BJ (cell line): ENCODE results near the gene CAMSAP3. TPM values are rescaled to one million over a fixed set of nuclear protein-coding genes. Genes with fewer than 3 reads are reported as not detected.

Experiments
- CTCF ChIA-PET: fragments of 350-600 bp; formaldehyde crosslinking; extraction: SDS; loops from one replicate; lab custom pipeline; 2021; ENCODE audit warnings: antibody characterized with exemption, inconsistent platforms; lab: Yijun Ruan, JAX
- POLR2A ChIA-PET: fragments of 300-600 bp; sonication (Branson Sonifier 250); formaldehyde crosslinking; extraction: SDS; loops from one replicate; lab custom pipeline; 2021; ENCODE audit warnings: antibody characterized with exemption; lab: Charles Lee
- DNase-seq: peaks from one replicate; pipeline ENCODE4 v3.0.0-alpha.2; 2011; ENCODE audit warnings: low read depth
- H3K27me3 ChIP-seq: 2 replicates; pipeline ENCODE4 v1.6.0; 2011; ENCODE audit warnings: low read length; ENCODE audit not compliant: control insufficient read depth, insufficient read depth
- H3K36me3 ChIP-seq: 2 replicates; pipeline ENCODE4 v1.5.1; 2011; ENCODE audit warnings: low read length; ENCODE audit not compliant: control insufficient read depth, insufficient read depth
- H3K4me3 ChIP-seq: 2 replicates; pipeline ENCODE4 v1.5.1; 2011; ENCODE audit warnings: low read depth, mild to moderate bottlenecking, control low read depth, low read length
- CTCF ChIP-seq: IDR thresholded peaks from 2 replicates; pipeline ENCODE4 v1.5.1; 2011; ENCODE audit warnings: low read depth, mild to moderate bottlenecking, control low read depth, inconsistent platforms, low read length, moderate library complexity; ENCODE audit not compliant: insufficient read depth
- polyA plus RNA-seq: library from polyadenylated mRNA; depleted of rRNA; stranded (reverse); fragments of >200 nt; gene quantifications from 2 replicates; pipeline ENCODE4 v1.2.3, GENCODE V29; 2011

CAMSAP3 gene
- polyA plus RNA-seq, 1 experiment: not detected

DNA sequence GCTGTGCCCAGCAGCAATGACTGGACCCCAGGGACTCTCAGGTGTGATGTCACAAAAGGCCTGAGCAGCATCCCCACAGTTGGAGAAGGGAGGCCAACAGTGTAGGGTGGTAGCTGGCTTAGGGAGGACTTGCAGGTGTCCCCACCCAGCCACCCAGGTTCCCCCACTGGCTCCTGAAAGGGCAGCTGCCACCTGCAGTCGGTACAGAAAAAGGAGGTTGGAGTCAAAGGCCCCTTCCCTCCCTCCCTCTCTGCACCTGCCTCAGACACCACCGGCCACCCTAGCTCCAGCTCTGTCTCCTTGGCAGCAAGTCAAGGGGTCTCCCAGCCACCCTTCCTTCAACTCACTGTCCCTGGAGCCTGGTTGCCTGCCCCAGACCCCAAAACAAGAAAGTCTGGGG lies 38.0 kb downstream of the CAMSAP3 start, which contains the start of gene PCP2:
PCP2 (minus strand) TSS at position 22 of the 400 bp plus-strand sequence. CDS start 262 bp downstream, outside the sequence.
- H3K27me3 ChIP-seq: no peaks in the 10 kb centered on the region
- ChIA-PET POLR2A (no interaction called here), CTCF (interaction anchor here (1.4 to 3.5 kb wide), 2 partner anchors 9 to 47 kb away, joined by 4 to 18 read pairs; partner anchors contain the start of gene TRAPPC5)
- TF ChIP-seq CTCF: no peak
- peaks cover 1% of the 10 kb centered on the region; the same call in 1 of the 2 replicates for H3K36me3 ChIP-seq
- no peak for DNase-seq
- no peak within 1 kb of the TSS for H3K4me3 ChIP-seq

- no peak overlapping the region for H3K4me3 ChIP-seq
- ChIA-PET POLR2A (no interaction called here), CTCF (interaction anchor here (3.5 kb wide), 1 partner anchor 45 kb away, joined by 18 read pairs; the partner anchor contains the start of gene TRAPPC5)
- TF ChIP-seq CTCF: no peak
- peaks cover 1% of the 10 kb centered on the region; the same call in 1 of the 2 replicates for H3K36me3 ChIP-seq
- DNase-seq: no peak
- H3K27me3 ChIP-seq: no peaks in the 10 kb centered on the region
These were observed 40.0 kb downstream of the CAMSAP3 start for GRCh38 chr19:7635670-7636069.

DNA sequence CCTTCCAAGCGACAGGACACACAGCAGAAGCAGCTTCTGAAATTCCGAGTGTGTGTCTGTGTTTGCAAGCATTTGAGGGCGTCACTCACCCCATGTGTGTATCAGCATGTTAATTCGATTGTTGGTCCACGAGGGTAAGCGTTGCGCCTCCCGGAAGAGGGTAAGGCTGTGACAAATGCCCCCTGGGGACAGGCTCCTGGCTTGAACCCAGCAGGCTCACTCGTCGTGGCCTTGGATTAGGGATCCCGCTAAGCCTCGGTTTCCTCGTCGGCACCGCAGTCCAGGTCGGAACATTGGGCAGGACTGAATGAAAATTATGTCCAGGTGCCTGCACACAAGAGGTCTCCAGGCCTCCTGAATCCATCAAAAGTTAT lies 40.6 kb downstream of the CAMSAP3 start:
- ChIA-PET CTCF (no interaction called here), POLR2A (no interaction called here)
- H3K4me3 ChIP-seq: peak overlapping the region; percentile 57
- H3K36me3 ChIP-seq: peaks cover 1% of the 10 kb centered on the region; the same call in 1 of the 2 replicates
- DNase-seq: no peak
- H3K27me3 ChIP-seq: no peaks in the 10 kb centered on the region
- no peak for TF ChIP-seq CTCF

DNA sequence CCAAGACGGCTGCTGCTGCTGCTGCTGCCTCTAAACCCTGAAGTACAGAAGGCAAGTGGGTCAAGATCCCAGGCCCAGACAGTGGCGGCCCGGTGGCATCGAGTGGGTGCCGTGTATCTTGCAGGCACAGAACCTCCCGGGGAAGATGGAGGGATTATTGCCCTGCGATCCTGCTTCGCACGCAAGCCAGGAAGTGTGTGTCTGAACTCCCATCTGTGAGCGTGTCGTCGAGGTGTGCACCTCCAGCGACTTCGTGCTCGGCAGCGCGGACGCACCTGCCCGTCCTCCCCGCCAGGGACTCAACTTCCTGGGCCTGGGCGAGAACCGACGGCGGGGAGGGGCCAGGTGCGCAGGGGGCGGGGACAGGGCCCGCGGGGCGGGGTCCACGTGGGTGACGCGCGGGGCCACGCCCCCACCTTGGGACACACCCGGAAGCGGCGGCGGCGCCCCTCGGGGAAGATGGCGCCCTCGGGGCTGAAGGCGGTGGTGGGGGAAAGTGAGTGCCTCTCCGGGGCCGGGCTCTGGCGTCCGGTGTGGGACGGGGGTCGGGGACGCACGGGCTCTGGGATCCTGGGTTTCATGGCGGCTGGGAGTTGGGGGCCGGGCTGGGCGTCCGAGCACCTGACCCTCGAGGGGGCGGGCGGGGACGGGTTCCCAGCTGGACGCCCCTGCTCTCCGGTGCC lies 41.2 kb downstream of the CAMSAP3 start, which contains the start of gene STXBP2:
STXBP2 (plus strand) TSS at position 420 of the 683 bp plus-strand sequence; CDS start at position 460, 40 bp downstream.
- no peak for DNase-seq
- CTCF ChIA-PET: interaction anchor here (1.3 to 2.8 kb wide), 2 partner anchors 14 to 163 kb away, joined by 3 to 15 read pairs; no protein-coding TSS in a partner anchor

More for the DNA sequence above, 41.2 kb downstream of the CAMSAP3 start, which contains the start of gene STXBP2:
- TF ChIP-seq CTCF: no peak
- POLR2A ChIA-PET: no interaction called here
- Histone ChIP-seq H3K27me3 (no peaks in the 10 kb centered on the region), H3K36me3 (peaks cover 1% of the 10 kb centered on the region; the same call in 1 of the 2 replicates), H3K4me3 (peak within 1 kb of the TSS; percentile 57)
